ENCODE results near the gene SEC23B. TPM values are rescaled to one million over a fixed set of nuclear protein-coding genes. Genes with fewer than 3 reads are reported as not detected.
A peak's percentile ranks its signal among the peaks of the same experiment; 100 is the strongest.

Gene SEC23B
- total and polyA plus RNA-seq, 2 of the 13 experiments (the other 11 are each of a cell fraction or from before 2014, with no cell fraction given): 114 to 120 TPM

- TF ChIP-seq GRHL1 (CRISPR knock-in tag; conservative IDR thresholded peaks at IDR 0.05): no peak
- 0 out of 2 replicates have a peak, but pooled peaks have one; percentile 1 for TF ChIP-seq LBX2 (CRISPR knock-in tag; IDR thresholded peaks at IDR 0.05; ENCODE audit: borderline replicate concordance)
- TF ChIP-seq NFAT5 (CRISPR knock-in tag; IDR thresholded peaks at IDR 0.05): peak; percentile 67; the same call in 1 of the 2 replicates
- no peak for TF ChIP-seq HMG20A (CRISPR knock-in tag; IDR thresholded peaks at IDR 0.05; ENCODE audit: borderline replicate concordance)
- no peak; the same call in 1 of the 2 replicates for TF ChIP-seq PAXIP1 (CRISPR knock-in tag; conservative IDR thresholded peaks at IDR 0.05)
- peak; percentile 79; the same call in 1 of the 2 replicates for TF ChIP-seq REPIN1 (CRISPR knock-in tag; IDR thresholded peaks at IDR 0.05; ENCODE audit: borderline replicate concordance, low read depth)
- no peak for TF ChIP-seq ZBTB1 (CRISPR knock-in tag; IDR thresholded peaks at IDR 0.05; ENCODE audit: borderline replicate concordance)
- peak; percentile 12; the same call in 1 of the 2 replicates for TF ChIP-seq ZNF7 (CRISPR knock-in tag; IDR thresholded peaks at IDR 0.05)
- peak; percentile 64; the same call in 1 of the 2 replicates for TF ChIP-seq NKX3-1 (CRISPR knock-in tag; IDR thresholded peaks at IDR 0.05)
- TF ChIP-seq BHLHE40 (IDR thresholded peaks at IDR 0.05; ENCODE audit: low read length): 0 out of 2 replicates have a peak, but pooled peaks have one; percentile 2
- peak; percentile 100 for TF ChIP-seq GATAD1 (CRISPR knock-in tag; IDR thresholded peaks at IDR 0.05)
- 0 out of 2 replicates have a peak, but pooled peaks have one; percentile 69 for TF ChIP-seq ATAD3A (CRISPR knock-in tag; IDR thresholded peaks at IDR 0.05)
- peak; percentile 81; the same call in 1 of the 2 replicates for TF ChIP-seq U2AF2 (IDR thresholded peaks at IDR 0.05; ENCODE audit: low read depth, low read length)
- peak; percentile 86; the same call in 1 of the 2 replicates for TF ChIP-seq ZSCAN30 (CRISPR knock-in tag; IDR thresholded peaks at IDR 0.05)
- TF ChIP-seq ZNF382 (CRISPR knock-in tag; IDR thresholded peaks at IDR 0.05; ENCODE audit: borderline replicate concordance): no peak
- TF ChIP-seq ZNF746 (CRISPR knock-in tag; IDR thresholded peaks at IDR 0.05): no peak; the same call in 1 of the 2 replicates
- TF ChIP-seq NR2F1 (CRISPR knock-in tag; IDR thresholded peaks at IDR 0.05): 0 out of 4 replicates have a peak, but pooled peaks of 1 of the 2 experiments have one; percentile 7
These were observed 40.6 kb upstream of the SEC23B start, which contains the start of the genes DZANK1 and POLR3F (continued) for GRCh38 chr20:18466894-18467730.
